Measurements from ENCODE around the gene PPM1L. TPM values are rescaled to one million over a fixed set of nuclear protein-coding genes. Genes with fewer than 3 reads are reported as not detected.

PPM1L gene
- total and polyA plus RNA-seq, 10 of the 15 experiments (the other 5 are each of a cell fraction or from before 2014, with no cell fraction given) = under 0.01 to 0.33 (median 0.06) TPM; not detected in 1

GRCh38 chr3:161020256-161020655, 264.2 kb downstream of the PPM1L start:
- in situ Hi-C loops (cut with MboI) (no loop called here), intact Hi-C loops (cut with micrococcal nuclease; ENCODE audit: unreplicated experiment) (no loop called here)
- H3K27me3 ChIP-seq (replicated peaks in 1 of 2; ENCODE audit: control insufficient read depth in 2 of 2, insufficient read depth in 2 of 2, low read length in 1 of 2) = no peaks in the 10 kb centered on the region
- no peak overlapping the region for H3K9ac ChIP-seq (ENCODE audit: control insufficient read depth, insufficient read depth, low read length)
- no TSS peak for BruUV-seq (replicated peaks)
- no peak for TF ChIP-seq CHD2 (IDR thresholded peaks at IDR 0.05; ENCODE audit: borderline replicate concordance, low read depth, low read length)
- TF ChIP-seq ZNF622 (IDR thresholded peaks at IDR 0.05) = no peak
- TF ChIP-seq RBBP5 (conservative IDR thresholded peaks at IDR 0.05) = no peak
- no peak for TF ChIP-seq ESRRA (IDR thresholded peaks at IDR 0.05; ENCODE audit: low read length)
- TF ChIP-seq IKZF1 (conservative IDR thresholded peaks at IDR 0.05) = no peak
- TF ChIP-seq ETV6 (conservative IDR thresholded peaks at IDR 0.05 in 1 of 2, IDR thresholded peaks at IDR 0.05 in 1 of 2; ENCODE audit: borderline replicate concordance in 1 of 2, low read depth in 1 of 2) = no peak
- no peak for TF ChIP-seq FOXM1 (IDR thresholded peaks at IDR 0.05; ENCODE audit: low read depth, low read length)
- no peak for TF ChIP-seq SIX5 (IDR thresholded peaks at IDR 0.05; ENCODE audit: low read depth, low read length, severe bottlenecking)
- no peak for TF ChIP-seq SMARCA5 (IDR thresholded peaks at IDR 0.05)
- no peak for TF ChIP-seq ZBED1 (IDR thresholded peaks at IDR 0.05; ENCODE audit: borderline replicate concordance)
- no peak for TF ChIP-seq BCL11A (IDR thresholded peaks at IDR 0.05; ENCODE audit: low read depth, low read length)
- no peak for TF ChIP-seq ELK1 (IDR thresholded peaks at IDR 0.05; ENCODE audit: low read depth, low read length)
- no peak for TF ChIP-seq RAD21 (IDR thresholded peaks at IDR 0.05; ENCODE audit: insufficient read depth, low read depth, low read length)
- no peak for TF ChIP-seq POLR2AphosphoS2 (IDR thresholded peaks at IDR 0.05; ENCODE audit: low read depth, low read length)
- no peak for TF ChIP-seq SP1 (IDR thresholded peaks at IDR 0.05; ENCODE audit: low read depth, low read length)
- no peak for TF ChIP-seq BACH1 (IDR thresholded peaks at IDR 0.05; ENCODE audit: borderline replicate concordance)
- H3K4me1 ChIP-seq (ENCODE audit: control insufficient read depth, insufficient read depth, low read length) = no peaks in the 10 kb centered on the region
- no peak overlapping the region for H2AFZ ChIP-seq (ENCODE audit: control insufficient read depth, low read depth, low read length)
- no peaks in the 10 kb centered on the region for H3K36me3 ChIP-seq (ENCODE audit: control insufficient read depth in 2 of 2, insufficient read depth in 2 of 2, low read length in 1 of 2)
- no peak overlapping the region for H3K4me3 ChIP-seq
- DNase-seq (ENCODE audit: low read depth, low spot score) = no peak
- no peak overlapping the region for H3K27ac ChIP-seq (ENCODE audit: control insufficient read depth, insufficient read depth)
- H4K20me1 ChIP-seq (ENCODE audit: control insufficient read depth, insufficient read depth) = no peaks in the 10 kb centered on the region
- RAD21 ChIA-PET (ENCODE audit: unreplicated experiment) = no interaction called here
- H3K4me2 ChIP-seq (ENCODE audit: control insufficient read depth, insufficient read depth) = no peak overlapping the region
- no peaks in the 10 kb centered on the region; the same call in 2 of the 3 replicates for H3K9me3 ChIP-seq (replicated peaks; ENCODE audit: control insufficient read depth, insufficient read depth, low read length)
- no peaks in the 10 kb centered on the region for H3K79me2 ChIP-seq (ENCODE audit: control insufficient read depth, insufficient read depth, low read length)
- SMC1A ChIA-PET (ENCODE audit: uncharacterized antibody, unreplicated experiment) = interaction anchor here (1.1 kb wide), 1 partner anchor 118 kb away, joined by 3 read pairs; no protein-coding TSS in a partner anchor
- POLR2A ChIA-PET = no interaction called here
- no peak for ATAC-seq
- CTCF ChIA-PET = no interaction called here
- no peak for FAIRE-seq

All from GM12878 (cell line).